Measurements from ENCODE around the gene PLA2R1.

Gene PLA2R1

DNA sequence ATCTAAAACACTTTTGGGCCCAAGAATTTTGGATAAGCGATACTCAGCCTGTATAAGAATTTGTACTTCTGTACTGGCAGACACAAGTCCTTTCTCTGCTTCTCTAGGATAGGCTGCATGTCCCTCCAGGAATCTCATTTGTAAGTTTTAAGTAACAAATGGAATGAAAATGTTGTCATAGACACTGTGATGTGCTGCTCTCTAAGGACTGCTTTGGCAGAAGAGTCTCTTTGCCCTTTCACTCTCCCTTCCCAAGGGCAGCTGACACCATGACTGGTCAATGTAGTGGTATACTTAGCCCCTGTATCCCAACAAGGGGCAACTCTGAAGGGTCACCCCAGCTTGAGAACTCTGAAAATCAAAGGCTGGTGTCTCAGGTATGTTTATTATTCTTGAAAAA is 27.3 kb downstream of the PLA2R1 start:
- H3K23ac ChIP-seq (ENCODE audit: low read length in 2 of 2) = no peak overlapping the region
- no peak for DNase-seq
- H3K27me3 ChIP-seq (ENCODE audit: control insufficient read depth in 1 of 2, insufficient read depth in 1 of 2, low read length in 2 of 2) = no peaks in the 10 kb centered on the region
- H2AFZ ChIP-seq (ENCODE audit: low read depth, low read length) = no peak overlapping the region
- H3K4me3 ChIP-seq (ENCODE audit: insufficient read depth in 1 of 2, low read depth in 1 of 2, low read length in 2 of 2) = no peak overlapping the region
- H3K14ac ChIP-seq (ENCODE audit: low read length in 2 of 2) = no peak overlapping the region
- peaks cover 4% of the 10 kb centered on the region for H3K79me1 ChIP-seq (replicated peaks; ENCODE audit: low read length, poor library complexity, severe bottlenecking)
- H2BK15ac ChIP-seq (ENCODE audit: low read depth, poor library complexity, severe bottlenecking) = no peak overlapping the region
- H3K4me1 ChIP-seq (ENCODE audit: control insufficient read depth, insufficient read depth, low read depth, low read length) = peaks cover 4% of the 10 kb centered on the region
- H3K9me3 ChIP-seq (ENCODE audit: control insufficient read depth, low read length) = no peaks in the 10 kb centered on the region
- peak overlapping the region; percentile 46 for H2AK5ac ChIP-seq (ENCODE audit: low read length, severe bottlenecking)
- no peak overlapping the region for H3K4ac ChIP-seq (ENCODE audit: low read depth in 1 of 2, low read length in 2 of 2)
- peaks cover 17 to 69% of the 10 kb centered on the region in 2 experiments for H3K36me3 ChIP-seq (ENCODE audit: control insufficient read depth in 1 of 2, insufficient read depth in 2 of 2, low read depth in 1 of 2, low read length in 2 of 2)
- H2BK12ac ChIP-seq (ENCODE audit: low read length in 2 of 2) = peak overlapping the region in 1 of 2 experiments; percentile 31
- H2BK120ac ChIP-seq (ENCODE audit: low read depth, low read length) = no peak overlapping the region
- peak overlapping the region; percentile 53 for H4K8ac ChIP-seq (ENCODE audit: low read length)
- H3K4me2 ChIP-seq (ENCODE audit: low read length, poor library complexity, severe bottlenecking) = no peak overlapping the region
- WGBS = 100% methylated on average over 1 of the region's 1 CpG
- no peak overlapping the region for H4K91ac ChIP-seq (ENCODE audit: low read length)
- H2BK5ac ChIP-seq (ENCODE audit: low read depth, low read length, poor library complexity, severe bottlenecking) = no peak overlapping the region
- no peak overlapping the region for H3K9ac ChIP-seq (ENCODE audit: low read length)
- no peak overlapping the region for H3K18ac ChIP-seq (ENCODE audit: low read depth in 1 of 2, low read length in 2 of 2)
- no peak overlapping the region for H3K27ac ChIP-seq (ENCODE audit: low read length, poor library complexity, severe bottlenecking)

DNA sequence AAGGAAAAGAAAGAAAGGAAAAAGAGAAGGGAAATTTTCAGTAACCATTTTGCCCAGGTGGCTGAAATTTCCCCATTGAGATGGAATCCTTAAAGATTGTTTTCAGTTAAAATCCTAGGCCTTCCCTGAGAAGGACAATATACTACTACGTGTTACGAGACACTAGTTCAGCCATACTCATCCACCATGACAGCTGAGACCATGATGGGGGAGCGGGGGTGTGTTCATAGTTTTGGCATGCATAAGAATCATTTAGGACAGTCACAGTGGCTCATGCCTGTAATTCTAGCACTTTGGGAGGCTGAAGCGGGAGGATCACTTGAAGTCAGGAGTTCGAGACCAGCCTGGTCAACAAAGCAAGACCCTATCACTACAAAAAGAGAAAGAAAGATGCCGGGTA is 28.0 kb downstream of the PLA2R1 start:
- Histone ChIP-seq H3K9me3 (ENCODE audit: control insufficient read depth, low read length) (no peaks in the 10 kb centered on the region), H2BK15ac (ENCODE audit: low read depth, poor library complexity, severe bottlenecking) (no peak overlapping the region), H3K4me2 (ENCODE audit: low read length, poor library complexity, severe bottlenecking) (no peak overlapping the region), H2BK120ac (ENCODE audit: low read depth, low read length) (no peak overlapping the region), H3K4ac (ENCODE audit: low read depth in 1 of 2, low read length in 2 of 2) (no peak overlapping the region), H4K8ac (ENCODE audit: low read length) (no peak overlapping the region), H3K14ac (ENCODE audit: low read length in 2 of 2) (no peak overlapping the region), H2BK5ac (ENCODE audit: low read depth, low read length, poor library complexity, severe bottlenecking) (no peak overlapping the region), H3K79me1 (replicated peaks; ENCODE audit: low read length, poor library complexity, severe bottlenecking) (peaks cover 4% of the 10 kb centered on the region), H4K91ac (ENCODE audit: low read length) (no peak overlapping the region), H3K18ac (ENCODE audit: low read depth in 1 of 2, low read length in 2 of 2) (no peak overlapping the region), H3K36me3 (ENCODE audit: control insufficient read depth in 1 of 2, insufficient read depth in 2 of 2, low read depth in 1 of 2, low read length in 2 of 2) (peaks cover 17 to 62% of the 10 kb centered on the region in 2 experiments), H3K23ac (ENCODE audit: low read length in 2 of 2) (no peak overlapping the region), H2AK5ac (ENCODE audit: low read length, severe bottlenecking) (no peak overlapping the region), H3K27ac (ENCODE audit: low read length, poor library complexity, severe bottlenecking) (peak overlapping the region; percentile 13), H3K4me3 (ENCODE audit: insufficient read depth in 1 of 2, low read depth in 1 of 2, low read length in 2 of 2) (no peak overlapping the region), H3K27me3 (ENCODE audit: control insufficient read depth in 1 of 2, insufficient read depth in 1 of 2, low read length in 2 of 2) (no peaks in the 10 kb centered on the region), H2AFZ (ENCODE audit: low read depth, low read length) (no peak overlapping the region), H3K9ac (ENCODE audit: low read length) (no peak overlapping the region), H3K4me1 (ENCODE audit: control insufficient read depth, insufficient read depth, low read depth, low read length) (peaks cover 4% of the 10 kb centered on the region), H2BK12ac (ENCODE audit: low read length in 2 of 2) (peak overlapping the region in 1 of 2 experiments; percentile 33)
- DNase-seq = no peak
- 93% methylated on average over 4 of the region's 6 CpGs for WGBS

DNA sequence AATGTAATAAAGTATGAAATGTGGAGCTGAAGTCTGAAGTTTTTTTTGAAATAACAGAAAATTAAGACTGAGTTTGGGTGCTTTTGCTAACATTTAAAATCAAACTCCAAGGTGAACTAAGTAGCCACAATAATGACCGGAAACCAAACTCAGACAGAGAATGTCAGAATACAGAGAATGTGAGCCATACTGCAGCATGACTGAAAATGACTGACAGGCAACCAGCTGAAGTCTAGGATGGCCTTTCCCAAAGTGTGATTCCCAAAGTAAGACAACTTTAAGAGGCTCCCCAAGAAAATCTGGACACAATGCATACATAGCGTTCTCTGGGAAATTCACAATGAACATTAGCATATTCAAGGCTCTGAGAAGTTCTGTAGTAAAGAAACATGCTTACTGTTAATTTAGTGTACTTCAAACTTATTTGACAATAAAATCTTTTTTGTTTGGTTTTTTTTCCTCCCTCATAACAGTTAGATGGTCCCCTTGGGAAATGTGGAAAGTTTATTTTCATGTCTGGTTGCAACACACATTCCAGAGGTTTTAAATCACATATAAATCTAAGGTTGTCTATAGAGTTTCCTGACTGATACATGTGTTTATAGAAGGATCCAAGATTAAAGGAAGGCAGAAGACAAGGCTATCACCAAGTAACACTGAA is 28.6 kb downstream of the PLA2R1 start:
- no peaks in the 10 kb centered on the region for H3K9me3 ChIP-seq (ENCODE audit: control insufficient read depth, low read length)
- no peak overlapping the region for H4K91ac ChIP-seq (ENCODE audit: low read length)
- no peak overlapping the region for H3K4me3 ChIP-seq (ENCODE audit: insufficient read depth in 1 of 2, low read depth in 1 of 2, low read length in 2 of 2)
- H3K4me2 ChIP-seq (ENCODE audit: low read length, poor library complexity, severe bottlenecking) = no peak overlapping the region
- no peak overlapping the region for H2BK12ac ChIP-seq (ENCODE audit: low read length in 2 of 2)
- no peak overlapping the region for H3K9ac ChIP-seq (ENCODE audit: low read length)
- H3K27me3 ChIP-seq (ENCODE audit: control insufficient read depth in 1 of 2, insufficient read depth in 1 of 2, low read length in 2 of 2) = no peaks in the 10 kb centered on the region
- peak overlapping the region in 1 of 2 experiments; percentile 11 for H3K18ac ChIP-seq (ENCODE audit: low read depth in 1 of 2, low read length in 2 of 2)
- no peak overlapping the region for H3K4ac ChIP-seq (ENCODE audit: low read depth in 1 of 2, low read length in 2 of 2)
- no peak overlapping the region for H3K14ac ChIP-seq (ENCODE audit: low read length in 2 of 2)
- H2BK5ac ChIP-seq (ENCODE audit: low read depth, low read length, poor library complexity, severe bottlenecking) = no peak overlapping the region
- DNase-seq = peak; percentile 65
- H2AFZ ChIP-seq (ENCODE audit: low read depth, low read length) = no peak overlapping the region
- H4K8ac ChIP-seq (ENCODE audit: low read length) = no peak overlapping the region
- H3K79me1 ChIP-seq (replicated peaks; ENCODE audit: low read length, poor library complexity, severe bottlenecking) = peaks cover 4% of the 10 kb centered on the region
- H3K36me3 ChIP-seq (ENCODE audit: control insufficient read depth in 1 of 2, insufficient read depth in 2 of 2, low read depth in 1 of 2, low read length in 2 of 2) = peaks cover 20 to 57% of the 10 kb centered on the region in 2 experiments
- no peak overlapping the region for H2BK120ac ChIP-seq (ENCODE audit: low read depth, low read length)
- H2BK15ac ChIP-seq (ENCODE audit: low read depth, poor library complexity, severe bottlenecking) = no peak overlapping the region
- 71% methylated on average over 1 of the region's 2 CpGs for WGBS
- H3K23ac ChIP-seq (ENCODE audit: low read length in 2 of 2) = no peak overlapping the region
- peak overlapping the region; percentile 38 for H3K27ac ChIP-seq (ENCODE audit: low read length, poor library complexity, severe bottlenecking)
- no peak overlapping the region for H2AK5ac ChIP-seq (ENCODE audit: low read length, severe bottlenecking)
- peaks cover 4% of the 10 kb centered on the region for H3K4me1 ChIP-seq (ENCODE audit: control insufficient read depth, insufficient read depth, low read depth, low read length)

DNA sequence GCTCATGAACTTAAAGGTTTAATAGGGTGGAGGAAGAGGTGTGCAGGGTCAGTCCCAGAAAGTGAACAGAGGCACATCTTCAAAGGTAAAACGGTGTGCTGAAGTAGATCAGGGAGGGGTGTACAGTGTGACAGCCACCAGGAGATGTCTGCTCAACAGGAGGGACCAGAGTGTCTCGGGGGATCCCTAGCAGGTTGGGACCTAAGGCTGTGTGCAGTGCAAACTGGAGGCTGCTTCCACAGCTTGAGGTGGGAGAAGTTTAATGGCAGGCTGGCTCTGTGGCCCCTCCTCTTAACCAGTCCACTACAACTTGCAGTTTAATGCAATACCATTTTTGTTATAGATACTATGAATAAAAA is 33.2 kb downstream of the PLA2R1 start:
- Histone ChIP-seq H3K4me2 (ENCODE audit: low read length, poor library complexity, severe bottlenecking) (no peak overlapping the region), H3K14ac (ENCODE audit: low read length in 2 of 2) (no peak overlapping the region), H2AFZ (ENCODE audit: low read depth, low read length) (no peak overlapping the region), H3K27me3 (ENCODE audit: control insufficient read depth in 1 of 2, insufficient read depth in 1 of 2, low read length in 2 of 2) (no peaks in the 10 kb centered on the region), H3K9ac (ENCODE audit: low read length) (no peak overlapping the region), H3K18ac (ENCODE audit: low read depth in 1 of 2, low read length in 2 of 2) (no peak overlapping the region), H3K4ac (ENCODE audit: low read depth in 1 of 2, low read length in 2 of 2) (no peak overlapping the region), H3K27ac (ENCODE audit: low read length, poor library complexity, severe bottlenecking) (no peak overlapping the region), H4K91ac (ENCODE audit: low read length) (no peak overlapping the region), H2BK12ac (ENCODE audit: low read length in 2 of 2) (peak overlapping the region in 1 of 2 experiments; percentile 8), H2AK5ac (ENCODE audit: low read length, severe bottlenecking) (no peak overlapping the region), H3K4me1 (ENCODE audit: control insufficient read depth, insufficient read depth, low read depth, low read length) (peaks cover 2% of the 10 kb centered on the region), H2BK5ac (ENCODE audit: low read depth, low read length, poor library complexity, severe bottlenecking) (no peak overlapping the region), H3K79me1 (replicated peaks; ENCODE audit: low read length, poor library complexity, severe bottlenecking) (no peaks in the 10 kb centered on the region), H2BK120ac (ENCODE audit: low read depth, low read length) (no peak overlapping the region), H3K9me3 (ENCODE audit: control insufficient read depth, low read length) (no peaks in the 10 kb centered on the region), H3K23ac (ENCODE audit: low read length in 2 of 2) (no peak overlapping the region), H3K36me3 (ENCODE audit: control insufficient read depth in 1 of 2, insufficient read depth in 2 of 2, low read depth in 1 of 2, low read length in 2 of 2) (peaks cover 14 to 41% of the 10 kb centered on the region in 2 experiments), H4K8ac (ENCODE audit: low read length) (no peak overlapping the region), H3K4me3 (ENCODE audit: insufficient read depth in 1 of 2, low read depth in 1 of 2, low read length in 2 of 2) (no peak overlapping the region), H2BK15ac (ENCODE audit: low read depth, poor library complexity, severe bottlenecking) (no peak overlapping the region)
- no peak for DNase-seq
- WGBS = 100% methylated on average over 1 of the region's 2 CpGs
